NOMO-1 (cell line): Measurements from ENCODE around the gene NR1D2.
"Not testable (repeated sequence)": the region's sequence is repeated elsewhere in the genome, so short reads cannot be mapped to it uniquely, and the experiment has no call there.

Source experiments
- DNase-seq, 2 experiments: peaks; one replicate each; lab custom pipeline; 2025; ENCODE audit not compliant: unreplicated experiment in 2 of 2; lab: John Stamatoyannopoulos, UW

Gene NR1D2

DNA sequence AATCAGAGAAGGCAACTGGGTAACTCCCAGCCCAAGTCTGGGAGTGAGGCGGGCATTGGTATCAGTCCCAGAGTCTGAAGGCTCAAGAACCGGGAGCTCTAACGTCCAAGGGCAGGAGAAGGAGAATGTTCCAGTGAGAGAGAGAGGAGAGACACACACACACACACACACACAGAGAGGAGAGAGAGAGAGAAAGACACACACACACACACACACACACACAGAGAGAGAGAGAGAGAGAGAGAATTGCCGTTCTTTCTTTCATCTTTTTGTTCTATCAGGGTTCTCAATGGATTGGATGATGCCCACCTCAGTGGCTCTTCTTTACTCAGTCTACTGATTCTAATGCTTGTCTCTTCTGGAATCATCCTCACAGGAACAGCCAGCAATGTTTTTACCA lies 57.0 kb downstream of the NR1D2 start:
- no peak for DNase-seq

DNA sequence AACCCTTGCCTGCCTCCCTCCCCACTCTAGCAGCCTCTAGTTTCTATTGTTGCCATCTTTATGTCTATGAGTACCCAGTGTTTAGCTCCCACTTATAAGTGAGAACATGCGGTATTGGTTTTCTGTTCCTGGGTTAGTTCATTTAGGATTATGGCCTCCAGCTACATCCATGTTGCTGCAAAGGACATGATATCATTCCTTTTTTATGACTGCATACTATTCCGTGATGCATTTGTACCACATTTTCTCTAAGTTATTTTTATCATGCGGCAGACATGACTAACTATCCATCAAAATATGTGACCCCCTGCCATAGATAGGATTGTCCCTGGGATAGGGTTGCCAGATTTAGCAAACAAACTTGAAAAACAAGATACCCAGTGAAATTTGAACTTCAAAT lies 58.4 kb downstream of the NR1D2 start:
- DNase-seq = no peak

DNA sequence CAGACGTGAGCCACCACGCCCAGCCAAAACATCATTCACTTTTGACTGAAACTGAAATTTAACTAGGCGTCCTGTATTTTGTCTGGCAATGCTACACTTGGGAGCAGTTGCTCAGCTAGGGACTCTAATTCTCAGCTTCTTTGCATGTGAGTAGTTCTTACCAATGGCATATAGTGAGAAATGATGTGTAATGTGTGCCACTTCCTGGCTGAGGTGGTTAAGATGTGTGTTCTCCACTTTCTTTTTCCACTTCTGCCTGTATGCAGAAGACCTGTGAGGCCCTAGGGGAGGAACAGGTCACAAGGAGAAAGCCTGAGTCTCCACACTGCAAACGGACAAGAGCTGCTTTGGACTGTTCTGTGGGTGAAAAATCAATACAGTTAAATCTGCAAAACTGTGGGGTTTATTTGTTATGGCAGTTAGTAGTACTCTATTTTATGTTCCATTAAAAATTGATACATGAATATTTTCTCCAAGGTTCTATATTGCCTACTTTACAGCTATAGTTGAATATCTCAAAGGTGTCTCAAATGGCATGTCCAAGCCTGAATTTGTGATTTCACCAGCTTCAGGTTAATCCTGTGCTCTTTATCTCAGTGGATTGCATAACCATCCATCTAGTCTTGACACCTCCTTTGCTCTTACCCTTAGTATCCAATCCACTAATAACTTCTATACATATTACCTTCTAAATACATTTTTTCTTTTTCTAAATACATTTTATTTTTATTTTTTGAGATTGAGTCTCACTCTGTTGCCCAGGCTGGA lies 59.3 kb downstream of the NR1D2 start:
- no peak for DNase-seq

DNA sequence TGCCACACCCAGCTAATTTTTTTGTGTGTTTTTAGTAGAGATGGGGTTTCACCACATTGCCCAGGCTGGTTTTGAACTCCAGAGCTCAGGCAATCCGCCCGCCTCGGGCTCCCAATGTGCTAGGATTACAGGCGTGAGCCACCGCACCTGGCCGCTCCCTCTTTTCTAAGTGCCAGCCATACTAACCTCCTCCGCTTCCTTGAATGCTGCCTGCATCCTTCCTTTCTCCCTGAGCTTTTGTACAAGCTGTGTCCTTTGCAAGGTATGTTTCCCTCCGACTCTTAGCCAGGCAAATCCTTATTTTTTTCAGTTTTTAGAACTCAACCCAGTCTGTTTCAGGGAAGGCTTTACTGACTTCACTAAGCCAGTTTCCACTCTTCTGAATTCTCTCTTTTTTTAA lies 60.6 kb downstream of the NR1D2 start:
- DNase-seq = no peak

DNA sequence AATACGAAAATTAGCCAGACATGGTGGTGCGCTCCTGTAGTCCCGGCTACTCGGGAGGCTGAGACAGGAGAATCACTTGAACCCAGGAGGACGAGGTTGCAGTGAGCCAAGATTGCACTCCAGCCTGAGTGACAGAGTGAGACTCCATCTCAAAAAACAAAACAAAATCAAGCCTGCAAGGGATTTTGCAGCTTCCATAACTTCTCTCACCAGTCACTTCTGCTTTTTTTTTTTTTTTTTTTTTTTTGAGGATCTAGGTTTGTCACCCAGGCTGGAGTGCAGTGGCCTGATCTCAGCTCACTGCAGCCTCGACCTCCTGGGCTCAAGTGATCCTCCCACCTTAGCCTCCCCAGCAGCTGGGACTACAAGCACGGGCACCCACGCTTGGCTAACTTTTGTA lies 65.7 kb downstream of the NR1D2 start:
- DNase-seq = not testable (repeated sequence)

DNA sequence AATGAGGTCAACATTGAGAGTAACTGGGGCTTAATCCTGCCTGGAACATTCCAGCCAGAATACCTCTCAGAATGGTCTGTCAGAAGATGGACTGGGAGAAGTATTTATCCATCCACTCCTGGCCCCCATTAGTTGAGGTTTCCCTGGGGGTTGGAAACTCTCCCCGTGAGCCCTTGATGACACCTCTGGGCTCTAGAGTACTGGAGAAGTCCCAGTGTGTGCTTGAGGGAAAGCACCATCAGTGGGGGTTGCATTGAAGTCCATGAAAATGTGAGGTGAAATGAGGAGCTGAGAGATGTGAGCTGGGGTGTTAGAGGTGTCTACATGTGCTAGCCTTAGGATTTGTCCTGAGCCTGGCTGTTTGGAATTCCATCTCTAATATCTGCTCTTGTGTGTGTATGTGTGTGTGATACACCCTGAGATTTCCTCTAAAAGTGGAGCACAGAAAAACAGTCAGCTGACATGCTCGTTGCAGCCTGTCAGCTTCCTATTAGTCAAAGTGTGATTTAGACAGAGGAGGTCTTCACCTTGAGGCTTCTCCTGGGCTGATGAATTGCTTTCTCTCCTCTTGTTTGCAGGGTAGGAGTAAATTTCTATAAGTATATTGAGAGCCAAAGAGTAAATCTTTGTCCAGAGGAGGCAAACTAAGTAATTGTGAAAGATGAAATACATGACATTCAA lies 67.6 kb downstream of the NR1D2 start:
- no peak for DNase-seq

DNA sequence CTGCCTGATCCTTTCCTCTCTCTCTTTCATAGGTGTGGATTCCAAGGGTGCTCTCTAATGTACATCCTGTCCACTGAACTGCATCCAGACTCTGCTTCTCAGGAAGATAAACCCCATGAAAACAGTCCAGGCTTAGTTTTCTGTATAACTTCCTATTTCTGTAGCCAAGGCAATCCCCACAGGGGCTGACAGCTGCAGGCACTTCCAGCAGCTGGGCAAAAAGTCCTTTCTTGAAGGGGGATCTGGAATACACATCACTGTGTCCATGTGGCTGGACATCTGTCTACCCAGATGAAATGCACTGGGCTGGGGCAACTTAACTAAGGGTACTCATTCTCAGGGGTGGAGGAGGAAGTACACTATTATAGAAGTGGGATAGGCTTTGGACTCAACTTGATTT lies 72.2 kb downstream of the NR1D2 start:
- DNase-seq = no peak

DNA sequence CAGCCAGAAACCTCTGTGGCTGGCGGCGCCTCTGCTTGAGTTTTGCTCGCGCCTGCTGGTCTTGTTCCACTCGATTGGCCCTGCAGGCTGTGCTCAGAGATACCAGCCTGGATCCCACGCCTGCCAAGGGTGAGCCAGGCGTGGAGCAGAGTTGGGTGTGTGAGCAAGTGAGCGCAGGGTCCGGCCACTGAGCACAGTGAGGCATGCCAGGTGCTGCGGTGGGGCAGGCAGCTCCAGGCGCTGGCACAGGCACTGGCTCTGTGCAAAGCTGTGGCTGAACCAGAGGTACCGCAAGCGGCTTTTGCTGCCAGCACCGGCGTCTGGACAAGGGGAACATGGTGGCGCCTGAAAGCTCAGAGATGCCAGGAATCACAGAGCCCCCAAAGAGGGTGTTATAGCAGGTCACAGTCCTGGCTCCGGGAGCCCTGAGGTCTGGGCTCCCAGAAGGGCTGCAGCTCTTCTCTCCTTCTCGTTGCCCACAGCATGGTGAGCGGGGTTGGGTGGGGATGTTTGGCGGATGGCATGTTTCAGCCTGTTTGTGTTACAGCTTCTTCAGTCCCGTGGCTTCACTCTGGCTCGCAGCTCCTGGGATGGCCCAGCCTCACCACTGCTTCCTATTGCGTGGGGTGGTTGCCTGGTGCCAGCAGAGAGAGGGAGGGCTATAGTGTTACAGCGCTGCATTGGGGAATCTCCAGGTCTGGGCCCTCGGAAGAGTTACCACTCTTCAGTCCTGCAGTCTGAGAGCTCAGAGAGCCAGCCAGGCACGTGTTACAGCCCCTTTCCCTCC lies 73.9 kb downstream of the NR1D2 start:
- DNase-seq = no peak

DNA sequence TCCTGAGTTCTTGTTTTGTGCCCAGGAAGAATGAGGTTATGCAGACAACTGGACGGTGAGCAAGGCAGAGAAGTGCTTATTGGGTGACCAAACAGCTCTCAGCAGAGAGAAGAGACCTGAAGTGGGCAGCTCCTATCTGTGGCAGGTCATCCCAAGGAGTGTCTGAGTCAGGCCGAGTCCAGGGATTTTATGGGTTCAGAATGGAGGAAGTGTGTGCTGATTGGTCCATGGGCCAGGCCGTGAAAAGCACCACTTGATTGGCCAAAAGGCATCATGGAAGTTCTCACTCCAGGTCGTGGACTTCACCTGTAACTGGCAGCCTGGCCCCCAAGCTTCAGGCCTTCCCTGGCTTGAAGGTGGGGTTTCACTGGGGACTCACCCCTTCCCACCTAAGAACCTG lies 74.5 kb downstream of the NR1D2 start:
- no peak for DNase-seq

DNA sequence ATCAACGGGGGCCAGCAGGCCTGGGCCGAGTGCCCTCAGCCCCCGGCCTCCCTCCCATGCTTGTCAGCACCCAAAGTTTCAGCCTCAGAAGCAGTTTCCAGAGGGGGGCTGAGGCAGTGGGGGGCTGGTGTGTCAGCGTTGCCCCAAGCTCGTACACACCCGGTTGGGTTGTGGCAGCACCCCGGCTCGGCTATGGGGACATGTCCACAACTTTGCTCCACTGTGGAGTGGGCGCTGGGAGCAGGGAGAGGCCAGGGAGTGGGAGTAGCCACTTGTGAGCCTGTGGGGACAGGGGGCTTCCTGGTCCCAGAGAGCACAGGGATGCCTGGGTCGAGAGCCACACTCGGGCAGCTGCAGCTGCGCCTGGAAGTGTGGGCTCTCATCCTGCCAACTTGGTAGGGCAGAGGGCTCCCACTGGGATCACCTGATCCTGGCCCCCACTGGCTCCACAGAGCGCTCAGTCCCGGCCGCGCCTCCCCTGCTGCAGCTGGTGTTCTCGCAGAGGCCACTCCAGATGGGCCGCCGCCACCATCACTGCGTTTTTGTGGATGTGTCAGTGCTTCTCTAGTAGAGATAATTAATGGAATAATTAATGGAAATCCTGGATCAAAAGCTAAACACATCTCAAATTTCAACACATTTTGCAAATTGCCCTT lies 75.1 kb downstream of the NR1D2 start:
- no peak for DNase-seq

DNA sequence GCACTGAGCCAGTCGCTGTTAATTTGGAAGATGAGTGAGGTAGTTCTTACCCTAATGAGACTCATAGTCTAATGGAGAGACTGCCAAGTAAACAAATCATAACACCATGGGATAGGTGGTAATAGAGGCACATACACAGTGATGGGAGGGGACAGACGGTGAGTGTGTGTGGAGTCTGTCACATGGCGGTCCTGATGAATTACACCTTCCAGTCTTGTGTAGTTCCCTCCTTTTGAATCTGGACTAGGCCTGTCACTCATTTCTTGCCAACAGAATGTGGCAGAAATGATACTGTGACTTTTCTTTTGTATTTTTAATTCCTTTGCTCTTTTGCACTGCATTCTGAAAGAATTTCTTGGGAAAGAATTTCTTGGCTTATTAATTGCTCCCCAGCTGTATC lies 78.1 kb downstream of the NR1D2 start:
- no peak for DNase-seq

DNA sequence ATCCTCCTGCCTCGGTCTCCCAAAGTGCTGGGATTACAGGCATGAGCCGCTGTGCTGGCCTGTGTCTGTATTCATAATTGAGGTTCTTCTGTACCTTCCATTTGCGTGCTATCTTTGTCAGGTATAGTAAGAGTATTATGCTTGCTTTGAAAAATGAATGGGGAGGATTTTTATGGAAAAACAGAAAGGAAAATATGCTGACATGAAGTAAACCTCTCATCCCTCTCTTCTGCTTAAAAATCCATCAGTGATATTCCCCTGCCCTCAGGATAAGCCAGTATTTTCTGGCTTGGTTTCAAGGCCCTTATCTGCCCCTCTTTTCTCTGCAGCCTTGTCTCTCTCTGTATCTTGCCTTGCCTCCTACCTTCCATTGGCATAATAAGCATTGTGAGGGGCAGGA lies 80.7 kb downstream of the NR1D2 start:
- no peak for DNase-seq

DNA sequence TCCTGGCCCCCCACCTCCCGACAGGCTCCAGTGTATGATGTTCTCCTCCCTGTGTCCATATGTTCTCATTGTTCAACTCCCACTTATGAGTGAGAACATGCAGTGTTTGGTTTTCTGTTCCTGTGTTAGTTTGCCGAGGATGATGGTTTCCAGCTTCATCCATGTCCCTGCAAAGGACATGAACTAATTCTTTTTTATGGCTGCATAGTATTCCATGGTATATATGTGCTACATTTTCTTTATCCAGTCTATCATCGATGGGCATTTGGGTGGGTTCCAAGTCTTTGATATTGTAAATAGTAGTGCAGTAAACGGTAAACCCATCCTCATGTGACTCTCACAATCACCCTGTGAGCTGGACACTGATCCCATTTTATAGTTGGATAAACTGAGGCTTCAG lies 81.6 kb downstream of the NR1D2 start:
- not testable (repeated sequence) for DNase-seq

DNA sequence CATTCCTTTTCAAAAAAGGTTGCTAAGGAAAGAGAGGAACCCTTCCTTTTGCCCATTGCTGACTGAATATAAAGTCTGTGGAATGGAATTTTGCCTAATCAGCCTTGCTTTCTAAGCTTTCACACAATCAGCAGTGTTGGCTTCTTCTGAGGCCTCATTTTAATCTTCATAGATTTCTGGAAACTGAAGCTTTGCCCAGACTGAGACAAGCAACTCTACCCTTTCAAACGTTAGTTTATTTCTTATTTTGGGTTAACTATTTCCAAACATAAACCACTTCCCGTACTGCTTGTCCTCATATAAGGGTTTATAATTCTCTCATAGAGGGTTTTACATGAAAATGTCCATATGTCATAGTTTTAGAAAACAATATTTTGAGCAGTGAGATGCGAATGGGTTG lies 82.9 kb downstream of the NR1D2 start:
- DNase-seq = no peak
